HG03565 (cell line): ENCODE results near the gene MAB21L4.

Experiments used
- ATAC-seq: cut with Tn5 transposase; IDR thresholded peaks from one replicate; pipeline ENCODE4 v1.9.1; 2021; ENCODE audit warnings: mild to moderate bottlenecking, moderate library complexity; ENCODE audit not compliant: unreplicated experiment

The MAB21L4 gene

GRCh38 chr2:240913810-240914644, 18.1 kb upstream of the MAB21L4 start:
- ATAC-seq, result no peak

- no peak for ATAC-seq
These were observed 17.2 kb upstream of the MAB21L4 start for GRCh38 chr2:240912878-240913809.

- ATAC-seq, result no peak
These were observed 15.8 kb upstream of the MAB21L4 start for GRCh38 chr2:240911641-240912265.

GRCh38 chr2:240909216-240909974, 13.4 kb upstream of the MAB21L4 start:
- no peak for ATAC-seq

DNA sequence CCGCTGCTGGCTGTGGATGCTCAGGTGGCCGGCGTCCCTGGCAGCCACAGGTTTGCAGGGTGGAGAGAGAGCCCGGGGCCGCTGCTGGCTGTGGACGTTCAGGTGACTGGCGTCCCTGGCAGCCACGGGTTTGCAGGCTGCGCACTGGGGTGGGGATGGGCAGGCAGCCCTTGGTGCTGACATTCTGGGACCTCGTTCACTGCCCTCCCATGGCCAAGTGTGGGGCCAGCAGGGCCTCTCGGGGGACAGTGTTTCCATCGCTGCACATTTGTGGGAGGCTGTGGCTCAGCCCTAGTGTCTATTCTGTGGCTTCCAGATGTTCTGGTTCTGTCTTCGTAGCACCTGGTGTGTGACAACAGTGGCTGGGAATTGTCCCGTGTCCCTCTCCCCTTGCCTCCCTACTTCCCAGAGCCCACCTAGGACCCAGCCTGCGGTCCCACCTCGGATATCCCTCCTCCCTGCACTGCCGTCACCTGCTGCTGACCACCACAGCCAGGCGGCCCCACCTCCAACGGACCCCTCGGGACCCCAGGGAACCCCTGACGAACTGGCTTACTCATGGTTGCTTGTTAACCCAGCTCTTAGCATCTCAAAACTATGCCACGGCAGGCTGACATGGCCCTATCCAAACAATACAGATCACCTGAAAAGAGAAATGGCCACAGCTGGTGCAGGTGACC, 11.1 kb upstream of the MAB21L4 start:
- ATAC-seq, result no peak

DNA sequence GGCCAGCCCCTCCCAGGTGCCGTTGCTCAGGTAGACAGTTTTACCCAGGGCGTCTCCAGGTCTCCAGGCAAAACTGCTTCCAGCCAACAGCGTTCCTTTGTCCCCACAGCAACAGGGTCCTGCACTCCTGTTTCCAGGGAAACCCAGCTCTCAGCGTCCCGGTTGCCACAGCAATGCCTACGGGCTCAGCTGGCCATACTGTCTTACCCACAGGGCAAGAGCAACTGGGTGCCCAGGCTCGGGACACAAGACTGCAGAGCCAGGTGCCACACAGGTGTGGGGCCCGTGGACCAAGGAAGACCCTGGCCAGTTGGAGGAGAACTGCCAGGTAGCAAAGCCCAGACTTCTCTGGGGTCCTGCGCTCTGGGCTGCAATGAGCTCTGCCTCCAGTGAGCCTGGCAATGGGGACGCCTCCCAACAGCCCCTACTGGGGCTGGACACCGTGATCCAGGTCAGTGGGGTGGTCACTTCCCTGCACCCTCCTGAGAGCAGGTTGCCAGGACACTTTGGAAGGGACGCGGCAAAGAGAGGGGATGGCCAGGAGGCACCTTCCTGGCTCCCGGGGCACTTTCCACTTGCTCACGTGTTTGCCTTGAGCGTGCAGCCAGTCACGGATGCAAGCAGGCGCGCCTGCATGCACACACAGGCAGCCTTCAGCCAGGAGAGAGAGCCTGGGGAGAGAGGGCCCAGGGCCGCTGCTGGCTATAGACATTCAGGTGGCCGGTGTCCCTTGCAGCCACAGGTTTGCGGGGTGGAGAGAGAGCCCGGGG, 10.4 kb upstream of the MAB21L4 start, which contains the start of gene CROCC2:
CROCC2 (plus strand) TSS at position 196 of the 770 bp plus-strand sequence; CDS start at position 374, 178 bp downstream.
- no peak for ATAC-seq

DNA sequence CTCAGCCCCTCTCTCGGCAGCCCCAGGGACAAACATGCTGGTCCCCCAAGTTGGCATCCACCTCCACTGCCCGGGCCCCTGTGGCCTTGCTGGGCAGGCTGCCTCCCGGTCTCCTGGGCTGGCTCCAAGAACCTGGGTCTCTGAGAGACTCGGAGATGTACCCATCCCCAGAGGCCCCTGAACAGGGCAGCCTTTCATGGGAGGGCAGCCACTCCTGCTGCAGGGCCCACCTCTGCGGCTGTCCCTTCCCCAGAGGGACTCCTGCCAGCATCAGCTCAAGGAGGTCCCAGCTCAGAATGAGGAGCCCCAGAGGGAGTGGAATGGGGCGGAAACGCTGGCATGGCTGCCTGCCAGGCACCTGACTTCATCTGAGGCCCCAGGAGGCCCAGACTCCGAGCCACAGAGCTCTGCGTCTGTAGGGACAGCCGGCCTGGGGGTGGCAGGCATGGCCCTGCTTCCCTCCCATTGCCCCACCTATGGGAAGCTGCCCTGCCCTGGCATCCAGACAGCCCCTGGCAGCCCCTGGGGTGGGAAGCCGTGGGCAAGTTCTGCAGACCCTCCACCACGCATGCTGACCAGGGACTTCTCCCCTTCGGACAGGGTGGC, 9.3 kb upstream of the MAB21L4 start:
- ATAC-seq, result no peak

GRCh38 chr2:240904216-240905175, 8.5 kb upstream of the MAB21L4 start:
- ATAC-seq, result no peak

DNA sequence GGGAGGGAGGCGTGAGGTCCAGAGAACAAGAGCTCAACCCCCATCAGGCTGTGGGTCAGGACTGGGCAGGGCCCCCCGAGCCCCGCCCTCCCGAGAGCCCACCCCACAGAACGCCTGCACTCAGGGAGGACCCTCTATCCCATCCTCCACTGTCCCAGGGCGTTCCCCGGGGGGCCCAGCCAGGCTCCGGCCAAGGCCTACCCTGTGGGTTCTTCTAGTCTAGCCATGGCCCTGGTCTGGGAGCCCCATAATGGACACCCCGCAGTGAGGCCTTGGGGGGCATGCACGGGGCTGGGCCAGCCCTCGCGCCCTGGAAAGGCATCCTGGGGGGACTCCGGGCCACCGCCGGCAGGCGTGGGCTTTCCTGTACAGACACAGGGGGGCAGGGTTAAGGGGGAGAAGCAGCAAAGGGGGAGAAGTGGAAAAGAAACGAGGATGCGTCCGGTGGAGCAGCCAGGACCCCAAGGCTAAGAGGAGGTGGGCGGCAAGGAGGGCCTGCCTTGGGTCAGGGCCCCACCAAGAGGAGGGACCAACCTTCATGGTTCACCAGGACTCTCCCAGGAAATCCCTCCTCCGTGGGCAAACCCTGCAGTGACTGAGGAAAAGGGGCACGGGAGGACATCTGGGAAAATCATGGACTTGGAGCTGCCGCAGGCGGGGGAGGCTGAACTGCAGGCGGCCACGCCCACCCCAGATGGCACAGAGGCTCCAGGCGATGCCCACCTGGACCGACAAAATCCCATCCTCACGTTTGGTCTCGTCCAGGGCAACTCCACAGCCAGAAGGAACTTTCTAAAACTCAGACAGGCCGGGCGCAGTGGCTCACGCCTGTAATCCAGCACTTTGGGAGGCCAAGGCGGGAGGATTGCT, 7.5 kb upstream of the MAB21L4 start:
- no peak for ATAC-seq

- no peak for ATAC-seq
These were observed 6.7 kb upstream of the MAB21L4 start for GRCh38 chr2:240902615-240903041.

DNA sequence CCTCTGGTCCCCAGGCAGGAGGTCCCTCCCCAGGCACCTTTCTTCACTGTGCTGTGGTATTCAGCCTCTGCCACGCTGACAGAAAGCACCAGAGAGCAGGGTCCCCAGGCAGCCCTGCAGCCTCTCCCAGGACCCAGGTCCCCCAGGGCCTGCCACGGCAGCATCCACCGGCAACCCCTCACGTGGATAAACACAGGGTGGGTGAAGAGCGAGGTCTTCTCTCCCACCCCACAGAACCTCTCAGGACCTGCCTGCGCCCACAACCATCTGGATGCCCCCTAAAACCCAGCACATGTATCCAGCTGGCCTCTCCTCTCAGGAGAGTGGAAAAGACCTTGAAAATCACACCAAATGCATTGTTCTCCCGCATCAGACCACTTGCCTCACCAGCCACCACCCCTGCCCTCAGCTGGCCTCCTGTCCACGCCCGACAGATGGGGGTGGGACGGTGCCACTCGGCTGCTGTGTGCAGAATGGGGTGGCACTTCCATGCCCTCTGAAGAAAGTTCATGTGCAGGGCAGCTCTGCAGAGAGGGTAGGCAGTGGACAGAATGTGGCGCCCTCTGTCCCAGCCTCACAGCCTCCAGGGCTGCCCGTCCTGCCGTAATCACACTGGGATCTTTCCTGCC, 6.1 kb upstream of the MAB21L4 start:
- ATAC-seq, result no peak

GRCh38 chr2:240900141-240900860, 4.3 kb upstream of the MAB21L4 start:
- no peak for ATAC-seq

GRCh38 chr2:240899468-240899865, 3.5 kb upstream of the MAB21L4 start:
- ATAC-seq, result no peak

DNA sequence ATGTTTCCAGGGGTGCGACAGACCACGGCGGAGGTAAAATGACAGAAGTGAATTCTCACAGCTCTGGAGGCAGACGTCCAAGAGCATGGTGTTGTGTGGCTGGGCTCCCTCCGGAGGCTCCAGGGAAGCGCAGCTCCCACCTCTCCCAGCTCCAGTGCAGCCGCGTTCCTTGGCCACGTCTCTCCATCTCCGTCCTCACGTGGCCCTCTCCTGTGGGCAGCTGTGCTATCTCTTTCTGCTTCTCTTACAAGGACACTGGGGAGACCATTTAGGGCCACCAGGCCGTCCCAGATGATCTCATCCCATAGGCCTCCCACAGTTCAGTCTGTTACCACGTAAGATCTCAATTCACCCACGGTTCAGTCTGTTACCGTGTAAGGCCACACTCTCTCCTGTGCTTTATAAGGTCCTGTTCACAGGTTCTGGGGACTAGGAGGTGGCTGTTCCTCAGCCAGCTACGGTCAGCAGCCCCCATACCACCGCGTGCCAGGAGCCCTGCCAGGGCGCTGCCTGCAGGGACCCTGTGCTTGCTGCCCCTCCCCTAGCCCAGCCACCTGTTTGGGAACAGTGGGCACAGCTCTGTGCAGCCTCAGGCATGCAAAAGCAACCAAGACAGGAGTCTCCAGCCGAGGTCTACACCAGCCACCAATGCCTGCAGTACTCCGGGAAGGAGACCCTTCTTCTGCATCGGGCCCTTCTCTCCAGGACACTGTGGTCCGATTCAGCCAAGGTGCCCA, 2.9 kb upstream of the MAB21L4 start:
- ATAC-seq, result no peak
